Activated CD4-positive, alpha-beta T cell treated with anti-CD3 and anti-CD28 coated beads for 36 hours (primary cell): Measurements from ENCODE around the gene SYT17. TPM values are rescaled to one million over a fixed set of nuclear protein-coding genes. Genes with fewer than 3 reads are reported as not detected.

Experiments used
- ATAC-seq: fragments of 200-7000 bp; cut with Tn5 transposase; one replicate; pipeline ENCODE4 v1.10.0; 2021; ENCODE audit warnings: mild to moderate bottlenecking, moderate library complexity
- CTCF ChIA-PET: fragments of 350-600 bp; sonication (Branson Sonifier 250); formaldehyde crosslinking; loops from one replicate; lab custom pipeline; 2021; ENCODE audit warnings: antibody characterized with exemption; lab: Charles Lee
- POLR2A ChIA-PET: fragments of 350-600 bp; sonication (Branson Sonifier 250); formaldehyde crosslinking; loops from one replicate; lab custom pipeline; 2021; ENCODE audit warnings: antibody characterized with exemption, inconsistent platforms; lab: Charles Lee
- DNase-seq: peaks from one replicate; pipeline ENCODE4 v3.0.0-alpha.2; 2020
- H3K27ac Mint-ChIP-seq: one replicate; pipeline ENCODE4 v1.8.0; 2021; ENCODE audit warnings: mixed read lengths
- H3K27me3 Mint-ChIP-seq: one replicate; pipeline ENCODE4 v1.8.0; 2021; ENCODE audit warnings: mixed read lengths
- H3K36me3 Mint-ChIP-seq: one replicate; pipeline ENCODE4 v1.8.0; 2021; ENCODE audit warnings: low read depth, mixed read lengths
- H3K4me1 Mint-ChIP-seq: one replicate; pipeline ENCODE4 v1.8.0; 2021; ENCODE audit warnings: mixed read lengths
- H3K4me3 Mint-ChIP-seq: one replicate; pipeline ENCODE4 v1.8.0; 2021; ENCODE audit warnings: mild to moderate bottlenecking, moderate library complexity, mixed read lengths
- H3K9me3 Mint-ChIP-seq: one replicate; pipeline ENCODE4 v1.8.0; 2021; ENCODE audit warnings: low read depth, mixed read lengths
- intact Hi-C, 2 experiments: fragments of 100-400 bp; cut with DNase I in 1 of 2; cut with micrococcal nuclease in 1 of 2; formaldehyde crosslinking; loops; one replicate each; pipeline versions ENCODE4 v1.14.2 to v1.15.1; 2022 to 2024; cut with DNase I, micrococcal nuclease
- total RNA-seq, 2 experiments: library from RNA; stranded (reverse); gene quantifications; one replicate each; pipeline ENCODE4 v1.2.3, GENCODE V29; 2021

Gene SYT17
- total RNA-seq, 2 experiments from 2014 or later, result not detected

GRCh38 chr16:19139436-19140091 lies 28.5 kb upstream of the SYT17 start:
- ChIA-PET CTCF (interaction anchor here (0.6 to 1.2 kb wide), 3 partner anchors 16 to 53 kb away, joined by 3 to 4 read pairs (median 3); no protein-coding TSS in a partner anchor), POLR2A (interaction anchor here (0.6 kb wide), 1 partner anchor 331 kb away, joined by 3 read pairs; no protein-coding TSS in a partner anchor)
- peaks cover 21% of the 10 kb centered on the region for H3K27me3 Mint-ChIP-seq
- no peaks in the 10 kb centered on the region for H3K9me3 Mint-ChIP-seq
- ATAC-seq, result no peak
- H3K27ac Mint-ChIP-seq, result no peak overlapping the region
- no peaks in the 10 kb centered on the region for H3K4me1 Mint-ChIP-seq
- H3K36me3 Mint-ChIP-seq, result no peaks in the 10 kb centered on the region
- intact Hi-C loops, result loop anchor here in 1 of 2 experiments (5.0 kb wide), 1 partner anchor 52 kb away; no protein-coding TSS in a partner anchor
- no peak for DNase-seq
- no peak overlapping the region for H3K4me3 Mint-ChIP-seq

- Mint-ChIP-seq H3K4me3 (no peak overlapping the region), H3K27me3 (peaks cover 22% of the 10 kb centered on the region), H3K27ac (no peak overlapping the region), H3K9me3 (no peaks in the 10 kb centered on the region), H3K4me1 (no peaks in the 10 kb centered on the region), H3K36me3 (no peaks in the 10 kb centered on the region)
- DNase-seq (no peak), ATAC-seq (no peak)
- CTCF ChIA-PET, result interaction anchor here (0.6 to 1.2 kb wide), 3 partner anchors 16 to 53 kb away, joined by 3 to 4 read pairs (median 3); no protein-coding TSS in a partner anchor
- POLR2A ChIA-PET, result no interaction called here
- intact Hi-C loops, result no loop called here
These were observed 27.6 kb upstream of the SYT17 start for GRCh38 chr16:19140396-19140795.

GRCh38 chr16:19142939-19143598 lies 25.0 kb upstream of the SYT17 start:
- ChIA-PET CTCF (no interaction called here), POLR2A (no interaction called here)
- intact Hi-C loops, result no loop called here
- ATAC-seq (no peak), DNase-seq (no peak)
- Mint-ChIP-seq H3K27ac (no peak overlapping the region), H3K9me3 (peaks cover 2% of the 10 kb centered on the region), H3K4me1 (no peaks in the 10 kb centered on the region), H3K27me3 (peaks cover 22% of the 10 kb centered on the region), H3K36me3 (no peaks in the 10 kb centered on the region), H3K4me3 (no peak overlapping the region)

GRCh38 chr16:19143599-19143956 lies 24.5 kb upstream of the SYT17 start:
- CTCF ChIA-PET, result no interaction called here
- no peak overlapping the region for H3K27ac Mint-ChIP-seq
- no peaks in the 10 kb centered on the region for H3K36me3 Mint-ChIP-seq
- H3K4me1 Mint-ChIP-seq, result no peaks in the 10 kb centered on the region
- peaks cover 20% of the 10 kb centered on the region for H3K27me3 Mint-ChIP-seq
- H3K9me3 Mint-ChIP-seq, result peaks cover 2% of the 10 kb centered on the region
- POLR2A ChIA-PET, result no interaction called here
- intact Hi-C loops, result no loop called here
- ATAC-seq (no peak), DNase-seq (no peak)
- H3K4me3 Mint-ChIP-seq, result no peak overlapping the region

GRCh38 chr16:19145010-19145409 lies 23.0 kb upstream of the SYT17 start:
- CTCF ChIA-PET, result interaction anchor here (0.6 to 1.1 kb wide), 2 partner anchors 286 to 358 kb away, joined by 3 read pairs; no protein-coding TSS in a partner anchor
- POLR2A ChIA-PET, result no interaction called here
- H3K27me3 Mint-ChIP-seq, result peaks cover 19% of the 10 kb centered on the region

GRCh38 chr16:19147126-19147525 lies 20.9 kb upstream of the SYT17 start:
- POLR2A ChIA-PET, result no interaction called here
- no peak overlapping the region for H3K4me3 Mint-ChIP-seq
- CTCF ChIA-PET, result no interaction called here
- no peak for ATAC-seq
- H3K4me1 Mint-ChIP-seq, result no peaks in the 10 kb centered on the region
- peaks cover 2% of the 10 kb centered on the region for H3K9me3 Mint-ChIP-seq
- intact Hi-C loops, result no loop called here
- no peak for DNase-seq
- H3K27me3 Mint-ChIP-seq, result peaks cover 14% of the 10 kb centered on the region
- no peak overlapping the region for H3K27ac Mint-ChIP-seq
- H3K36me3 Mint-ChIP-seq, result no peaks in the 10 kb centered on the region

More at GRCh38 chr16:19145010-19145409, 23.0 kb upstream of the SYT17 start:
- Mint-ChIP-seq H3K4me1 (no peaks in the 10 kb centered on the region), H3K4me3 (no peak overlapping the region), H3K36me3 (no peaks in the 10 kb centered on the region), H3K27ac (no peak overlapping the region), H3K9me3 (peaks cover 2% of the 10 kb centered on the region)
- DNase-seq, result no peak
- intact Hi-C loops, result no loop called here
- no peak for ATAC-seq

GRCh38 chr16:19147627-19148026 lies 20.4 kb upstream of the SYT17 start:
- POLR2A ChIA-PET, result interaction anchor here (0.6 kb wide), 1 partner anchor 759 kb away, joined by 4 read pairs; no protein-coding TSS in a partner anchor
- DNase-seq (no peak), ATAC-seq (no peak)
- Mint-ChIP-seq H3K36me3 (no peaks in the 10 kb centered on the region), H3K27me3 (peaks cover 14% of the 10 kb centered on the region), H3K27ac (no peak overlapping the region), H3K9me3 (peaks cover 2% of the 10 kb centered on the region), H3K4me1 (no peaks in the 10 kb centered on the region), H3K4me3 (no peak overlapping the region)
- CTCF ChIA-PET, result no interaction called here
- intact Hi-C loops, result no loop called here

- no peaks in the 10 kb centered on the region for H3K4me1 Mint-ChIP-seq
- intact Hi-C loops, result no loop called here
- DNase-seq, result no peak
- ChIA-PET POLR2A (interaction anchor here (0.6 kb wide), 1 partner anchor 758 kb away, joined by 4 read pairs; no protein-coding TSS in a partner anchor), CTCF (no interaction called here)
- H3K9me3 Mint-ChIP-seq, result peaks cover 2% of the 10 kb centered on the region
- peaks cover 15% of the 10 kb centered on the region for H3K27me3 Mint-ChIP-seq
- ATAC-seq, result no peak
- no peak overlapping the region for H3K27ac Mint-ChIP-seq
- no peaks in the 10 kb centered on the region for H3K36me3 Mint-ChIP-seq
- H3K4me3 Mint-ChIP-seq, result no peak overlapping the region
These were observed 19.9 kb upstream of the SYT17 start for GRCh38 chr16:19148189-19148588.

GRCh38 chr16:19151310-19151709 lies 16.7 kb upstream of the SYT17 start:
- H3K4me3 Mint-ChIP-seq, result no peak overlapping the region
- intact Hi-C loops, result no loop called here
- ChIA-PET CTCF (interaction anchor here (0.6 kb wide), 1 partner anchor 948 kb away, joined by 3 read pairs; no protein-coding TSS in a partner anchor), POLR2A (no interaction called here)
- H3K9me3 Mint-ChIP-seq, result peaks cover 2% of the 10 kb centered on the region
- H3K4me1 Mint-ChIP-seq, result no peaks in the 10 kb centered on the region
- H3K36me3 Mint-ChIP-seq, result no peaks in the 10 kb centered on the region
- H3K27me3 Mint-ChIP-seq, result peaks cover 16% of the 10 kb centered on the region
- no peak overlapping the region for H3K27ac Mint-ChIP-seq
- ATAC-seq, result no peak
- no peak for DNase-seq

- DNase-seq (no peak), ATAC-seq (no peak)
- no peak overlapping the region for H3K27ac Mint-ChIP-seq
- H3K27me3 Mint-ChIP-seq, result peaks cover 13% of the 10 kb centered on the region
- H3K36me3 Mint-ChIP-seq, result no peaks in the 10 kb centered on the region
- CTCF ChIA-PET, result interaction anchor here (0.6 kb wide), 1 partner anchor 947 kb away, joined by 3 read pairs; no protein-coding TSS in a partner anchor
- peaks cover 2% of the 10 kb centered on the region for H3K9me3 Mint-ChIP-seq
- intact Hi-C loops, result no loop called here
- H3K4me1 Mint-ChIP-seq, result no peaks in the 10 kb centered on the region
- POLR2A ChIA-PET, result no interaction called here
- no peak overlapping the region for H3K4me3 Mint-ChIP-seq
These were observed 16.0 kb upstream of the SYT17 start for GRCh38 chr16:19152042-19152441.

GRCh38 chr16:19153876-19154275 lies 14.2 kb upstream of the SYT17 start:
- H3K27me3 Mint-ChIP-seq, result peaks cover 8% of the 10 kb centered on the region
- DNase-seq, result peak; percentile 14
- ChIA-PET CTCF (no interaction called here), POLR2A (no interaction called here)
- H3K9me3 Mint-ChIP-seq, result no peaks in the 10 kb centered on the region
- H3K4me3 Mint-ChIP-seq, result no peak overlapping the region
- no peak for ATAC-seq
- intact Hi-C loops, result no loop called here
- H3K4me1 Mint-ChIP-seq, result no peaks in the 10 kb centered on the region
- H3K36me3 Mint-ChIP-seq, result no peaks in the 10 kb centered on the region
- H3K27ac Mint-ChIP-seq, result no peak overlapping the region
